ENCODE data around the gene GNAO1. TPM values are rescaled to one million over a fixed set of nuclear protein-coding genes. Genes with fewer than 3 reads are reported as not detected.

Gene GNAO1
- total and polyA plus RNA-seq, 9 of the 15 experiments (the other 6 are each of a cell fraction or from before 2014, with no cell fraction given) = 0.07 to 0.42 (median 0.08) TPM; not detected in 5

- FAIRE-seq = no peak
- ATAC-seq = no peak
- BruUV-seq (replicated peaks) = no TSS peak
- H3K4me1 ChIP-seq (replicated peaks in 1 of 2; ENCODE audit: control insufficient read depth in 2 of 2, insufficient read depth in 2 of 2, low read length in 2 of 2) = peaks cover 0 to 8% of the 10 kb centered on the region in 2 experiments; a peak in 2 of 5 replicates
- H3K36me3 ChIP-seq (ENCODE audit: control insufficient read depth, insufficient read depth, low read length) = peaks cover 61% of the 10 kb centered on the region
- no peak overlapping the region for H3K27ac ChIP-seq (ENCODE audit: extremely low read depth, low read depth, low read length)
- 0 out of 2 replicates have a peak, but pooled peaks cover 3% of the 10 kb centered on the region for H4K20me1 ChIP-seq (replicated peaks; ENCODE audit: control insufficient read depth, insufficient read depth, low read length)
- ChIA-PET POLR2A (interaction anchor here (0.6 kb wide), 2 partner anchors 22 to 28 kb away, joined by 3 read pairs; no protein-coding TSS in a partner anchor), CTCF (ENCODE audit: low intra/inter-chr PET ratio) (no interaction called here)
- WGBS (ENCODE audit: insufficient coverage, low coverage, missing lambda C conversion rate) = 97% methylated on average over 6 of the region's 6 CpGs
- in situ Hi-C loops (cut with MboI) (no loop called here), intact Hi-C loops (cut with micrococcal nuclease) (no loop called here)
- TF ChIP-seq MAFF (IDR thresholded peaks at IDR 0.05; ENCODE audit: low read length) = no peak
- peak; percentile 5 for TF ChIP-seq RBM22 (IDR thresholded peaks at IDR 0.05; ENCODE audit: low read depth, low read length, poor library complexity, severe bottlenecking)
- TF ChIP-seq DIDO1 (tag; IDR thresholded peaks at IDR 0.05; ENCODE audit: low read depth) = no peak
- TF ChIP-seq ZNF431 (CRISPR knock-in tag; IDR thresholded peaks at IDR 0.05) = no peak
- no peak for DNase-seq (ENCODE audit: extremely low read depth in 1 of 4, low spot score in 3 of 4)
- H3K9me1 ChIP-seq (ENCODE audit: control insufficient read depth, insufficient read depth, low read length) = no peaks in the 10 kb centered on the region
- H3K4me2 ChIP-seq (ENCODE audit: insufficient read depth, low read length) = no peak overlapping the region
- no peak overlapping the region for H2AFZ ChIP-seq (ENCODE audit: low read depth, low read length)
- no peaks in the 10 kb centered on the region for H3K9me3 ChIP-seq (replicated peaks; ENCODE audit: control insufficient read depth, insufficient read depth, low read depth, low read length)
- no peaks in the 10 kb centered on the region for H3K79me2 ChIP-seq (ENCODE audit: control insufficient read depth, insufficient read depth, low read length)
- no peaks in the 10 kb centered on the region for H3K27me3 ChIP-seq (ENCODE audit: control insufficient read depth in 2 of 2, insufficient read depth in 2 of 2, low read length in 2 of 2)
- no peak overlapping the region for H3K9ac ChIP-seq (ENCODE audit: insufficient read depth in 1 of 2, low read depth in 2 of 2, low read length in 2 of 2)
- no peak overlapping the region for H3K4me3 ChIP-seq
These were observed 172.0 kb downstream of the GNAO1 start for GRCh38 chr16:56363181-56363716.
